Measurements from ENCODE around the gene NAPB. TPM values are rescaled to one million over a fixed set of nuclear protein-coding genes. Genes with fewer than 3 reads are reported as not detected.

NAPB gene
- total and polyA plus RNA-seq, 2 of the 8 experiments (the other 6 are each of a cell fraction or from before 2014, with no cell fraction given): 6.2 to 12.3 TPM

GRCh38 chr20:23417861-23418260, 3.4 kb downstream of the NAPB start:
- FAIRE-seq (no peak), DNase-seq (ENCODE audit: low read depth in 1 of 2, low spot score in 2 of 2) (no peak)
- peaks cover 7% of the 10 kb centered on the region for H3K79me1 ChIP-seq (ENCODE audit: low read depth, low read length)
- no peak overlapping the region for H3K27ac ChIP-seq (ENCODE audit: low read depth, low read length)
- H3K18ac ChIP-seq (ENCODE audit: extremely low read depth, low read length): no peak overlapping the region
- no peak overlapping the region for H2AFZ ChIP-seq (ENCODE audit: low read length)
- H3K4me2 ChIP-seq (ENCODE audit: insufficient read depth in 1 of 2, low read depth in 2 of 2, low read length in 2 of 2): no peak overlapping the region
- H2BK15ac ChIP-seq (ENCODE audit: low read length): no peak overlapping the region
- H3K4me3 ChIP-seq (ENCODE audit: extremely low read depth in 1 of 4, insufficient read depth in 2 of 4, low read depth in 3 of 4, low read length in 4 of 4): no peak overlapping the region
- H3K9ac ChIP-seq (replicated peaks in 1 of 4; ENCODE audit: extremely low read depth in 1 of 4, low read depth in 3 of 4, low read length in 3 of 4): no peak overlapping the region
- H4K5ac ChIP-seq (ENCODE audit: insufficient read length, low read depth, low read length): no peak overlapping the region
- H2BK5ac ChIP-seq (ENCODE audit: low read depth, low read length): no peak overlapping the region
- no peaks in the 10 kb centered on the region for H3K36me3 ChIP-seq (ENCODE audit: control insufficient read depth in 2 of 4, insufficient read depth in 4 of 4, low read length in 3 of 4)
- CTCF ChIA-PET (ENCODE audit: partially characterized antibody): interaction anchor here (0.7 to 1.4 kb wide), 3 partner anchors 18 to 273 kb away, joined by 3 to 5 read pairs (median 4); no protein-coding TSS in a partner anchor
- POLR2A ChIA-PET (ENCODE audit: partially characterized antibody): no interaction called here
- no peak overlapping the region for H2BK12ac ChIP-seq (ENCODE audit: low read depth, low read length)
- H3K23ac ChIP-seq (ENCODE audit: insufficient read length): no peak overlapping the region
- no peaks in the 10 kb centered on the region for H3K4me1 ChIP-seq (replicated peaks in 1 of 4; ENCODE audit: control insufficient read depth in 3 of 4, insufficient read depth in 4 of 4, low read length in 3 of 4)
- H3K56ac ChIP-seq (replicated peaks; ENCODE audit: insufficient read length, low read depth, low read length): no peak overlapping the region
- no peak overlapping the region for H3K4ac ChIP-seq (replicated peaks; ENCODE audit: insufficient read length, low read depth, low read length)
- no peak overlapping the region for H2BK20ac ChIP-seq (ENCODE audit: low read length)
- no peaks in the 10 kb centered on the region for H3K27me3 ChIP-seq (replicated peaks in 1 of 4; ENCODE audit: control insufficient read depth in 3 of 4, extremely low read depth in 1 of 4, insufficient read depth in 3 of 4, low read length in 3 of 4)
- no peak overlapping the region for H2AK5ac ChIP-seq (ENCODE audit: low read depth, low read length)
- H3K79me2 ChIP-seq (ENCODE audit: control insufficient read depth in 1 of 2, insufficient read depth in 2 of 2, low read length in 2 of 2): peaks cover 11 to 76% of the 10 kb centered on the region in 2 experiments; a peak in 3 of 4 replicates
- no peak overlapping the region for H4K8ac ChIP-seq (ENCODE audit: extremely low read depth, insufficient read depth, low read length)
- no peaks in the 10 kb centered on the region for H3K9me3 ChIP-seq (ENCODE audit: insufficient read depth in 2 of 2, low read depth in 1 of 2, low read length in 1 of 2)
- H4K91ac ChIP-seq (replicated peaks; ENCODE audit: insufficient read length, low read length): no peak overlapping the region
- H2BK120ac ChIP-seq (replicated peaks; ENCODE audit: low read depth, low read length): no peak overlapping the region
- no peak overlapping the region for H3K14ac ChIP-seq (ENCODE audit: insufficient read length)
- H3K23me2 ChIP-seq (ENCODE audit: low read depth, low read length): no peaks in the 10 kb centered on the region; the same call in 1 of the 2 replicates
- H4K20me1 ChIP-seq (replicated peaks in 1 of 2; ENCODE audit: control insufficient read depth in 1 of 2, insufficient read depth in 2 of 2, low read length in 2 of 2): peaks cover 2 to 5% of the 10 kb centered on the region in 2 experiments
- no peak for TF ChIP-seq RAD21 (IDR thresholded peaks at IDR 0.05 in 1 of 2, conservative IDR thresholded peaks at IDR 0.05 in 1 of 2; ENCODE audit: low read depth in 2 of 2, low read length in 2 of 2)
- TF ChIP-seq RFX5 (IDR thresholded peaks at IDR 0.05; ENCODE audit: borderline replicate concordance, low read depth, low read length): no peak
- TF ChIP-seq ATF3 (IDR thresholded peaks at IDR 0.05; ENCODE audit: insufficient read depth, low read depth, low read length): no peak
- no peak for TF ChIP-seq BACH1 (IDR thresholded peaks at IDR 0.05; ENCODE audit: low read length)
- TF ChIP-seq E2F6 (IDR thresholded peaks at IDR 0.05): no peak
- no peak for TF ChIP-seq BCL11A (IDR thresholded peaks at IDR 0.05; ENCODE audit: low read depth in 2 of 2, low read length in 2 of 2)
- no peak for TF ChIP-seq EGR1 (IDR thresholded peaks at IDR 0.05; ENCODE audit: borderline replicate concordance, low read depth, low read length)
- no peak for TF ChIP-seq CTBP2 (IDR thresholded peaks at IDR 0.05; ENCODE audit: borderline replicate concordance, insufficient read depth, insufficient read length, low read length)
- no peak for TF ChIP-seq NRF1 (IDR thresholded peaks at IDR 0.05; ENCODE audit: low read depth, low read length)
- no peak for TF ChIP-seq SRF (IDR thresholded peaks at IDR 0.05; ENCODE audit: low read depth, low read length)
- TF ChIP-seq POU5F1 (IDR thresholded peaks at IDR 0.05; ENCODE audit: low read depth, low read length): no peak
- no peak for TF ChIP-seq HDAC2 (IDR thresholded peaks at IDR 0.05; ENCODE audit: borderline replicate concordance in 1 of 2, low read depth in 2 of 2, low read length in 2 of 2)
- TF ChIP-seq SUZ12 (IDR thresholded peaks at IDR 0.05; ENCODE audit: low read length): no peak
